Stimulated activated CD8-positive, alpha-beta memory T cell treated with anti-CD3 and anti-CD28 coated beads, Interleukin-12 subunit alpha, Interleukin-12 subunit beta, amount 100 ng/mL, for 24 hours (primary cell): ENCODE results near the gene TFAP2A.

Source experiments
- DNase-seq: peaks from one replicate; pipeline ENCODE4 v3.0.0-alpha.2; 2020; ENCODE audit errors: extremely low read depth

Gene TFAP2A

DNA sequence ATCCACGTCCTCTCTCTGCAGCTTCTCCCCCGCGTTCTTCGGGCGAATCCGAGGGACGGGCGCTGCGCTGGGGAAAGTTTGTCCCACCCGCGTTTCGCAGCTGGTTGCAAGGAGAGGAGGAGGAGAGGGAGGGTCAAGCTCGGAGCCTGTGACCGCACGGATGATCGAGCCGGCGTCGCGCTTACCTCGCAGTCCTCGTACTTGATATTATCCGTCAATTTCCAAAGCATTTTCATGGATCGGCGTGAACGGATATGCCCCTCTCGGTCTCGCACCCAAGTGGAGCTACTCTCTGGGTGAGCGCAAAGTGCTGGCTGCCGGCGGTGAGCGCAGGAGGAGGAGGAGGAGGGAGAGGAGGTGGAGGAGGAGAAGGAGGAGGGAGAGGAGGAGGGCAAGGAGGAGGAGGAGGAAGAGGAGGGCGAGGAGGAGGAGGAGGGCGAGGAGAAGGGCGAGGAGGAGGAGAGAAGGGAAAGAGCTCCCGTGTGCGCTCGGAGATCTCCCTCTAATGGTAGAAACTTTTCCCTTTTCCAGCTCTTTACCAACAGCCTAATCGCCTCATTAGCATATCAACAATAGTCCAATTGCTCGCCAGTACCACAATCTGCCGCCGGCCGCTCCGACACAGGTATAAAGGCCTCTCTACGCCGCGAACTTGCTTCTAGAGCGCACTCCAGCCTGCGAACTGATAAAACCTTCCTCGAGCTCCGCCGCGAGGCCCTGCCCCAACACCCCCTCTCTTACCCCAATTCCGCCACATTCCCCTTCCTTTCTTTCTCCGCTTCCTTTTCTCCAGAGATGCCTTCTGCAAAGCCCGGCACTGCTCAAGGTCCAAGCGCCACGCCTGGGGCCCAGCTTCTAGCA is at the start of gene TFAP2A:
TFAP2A (minus strand) TSS at position 319 of the 861 bp plus-strand sequence; CDS start at position 236, 83 bp downstream.
- no peak for DNase-seq

DNA sequence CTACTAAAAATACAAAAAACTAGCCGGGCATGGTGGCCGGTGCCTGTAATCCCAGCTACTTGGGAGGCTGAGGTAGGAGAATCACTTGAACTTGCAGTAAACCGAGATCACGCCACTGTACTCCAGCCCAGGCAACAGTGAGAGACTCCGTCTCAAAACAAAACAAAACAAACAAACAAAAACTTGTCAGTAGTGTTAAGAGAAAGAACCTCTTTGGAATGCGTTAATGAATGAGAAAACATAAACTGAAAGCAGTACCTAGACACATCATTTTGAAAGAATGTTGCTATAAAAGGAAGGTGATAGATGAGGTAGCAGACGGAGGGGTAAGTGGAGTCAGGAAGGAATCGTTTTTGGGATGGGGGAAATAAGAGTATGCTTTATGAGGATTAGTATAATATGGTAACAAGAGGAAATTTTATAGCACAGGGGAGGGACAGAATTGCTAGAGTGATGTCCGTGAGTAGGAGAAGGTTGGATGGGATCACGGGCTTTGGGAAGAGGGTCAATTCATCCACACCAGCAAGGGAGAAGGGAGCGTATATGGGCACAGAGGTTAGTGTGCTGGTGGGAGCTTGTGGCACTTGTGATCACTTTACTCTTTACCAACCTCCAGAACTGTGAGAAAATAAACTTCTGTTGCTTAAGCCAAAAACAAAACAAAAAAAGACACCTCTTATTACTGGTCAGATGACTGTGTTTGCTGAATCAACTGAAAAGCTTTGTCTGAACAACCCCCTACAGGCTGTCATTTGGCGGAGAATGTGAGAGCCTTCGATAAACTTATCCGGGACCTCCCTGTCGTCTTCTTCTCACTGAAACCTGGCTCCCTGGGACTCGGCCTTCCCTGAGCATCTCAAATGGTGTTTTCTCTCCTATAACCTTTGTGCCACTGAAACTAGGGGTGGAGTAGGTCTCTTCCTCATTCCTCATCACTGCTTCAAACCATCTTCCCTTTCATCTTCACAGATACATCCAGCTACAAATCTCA is 48.9 kb upstream of the TFAP2A start:
- no peak for DNase-seq

DNA sequence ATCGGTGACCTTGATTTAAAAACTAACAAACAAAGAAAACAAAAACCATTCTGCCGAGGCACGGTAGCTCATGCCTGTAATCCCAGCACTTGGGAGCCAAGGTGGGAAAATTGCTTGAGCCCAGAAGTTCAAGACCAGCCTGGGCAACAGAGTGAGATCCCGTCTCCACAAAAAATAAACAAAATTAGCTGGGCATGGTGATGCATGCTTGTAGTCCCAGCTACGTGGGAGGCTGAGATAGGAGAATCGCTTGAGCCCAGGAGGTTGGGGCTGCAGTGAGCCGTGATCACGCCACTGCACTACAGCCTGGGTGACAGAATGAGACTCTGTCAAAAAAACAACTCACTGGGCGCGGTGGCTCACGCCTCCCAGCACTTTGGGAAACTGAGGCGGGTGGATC is 48.2 kb upstream of the TFAP2A start:
- no peak for DNase-seq

DNA sequence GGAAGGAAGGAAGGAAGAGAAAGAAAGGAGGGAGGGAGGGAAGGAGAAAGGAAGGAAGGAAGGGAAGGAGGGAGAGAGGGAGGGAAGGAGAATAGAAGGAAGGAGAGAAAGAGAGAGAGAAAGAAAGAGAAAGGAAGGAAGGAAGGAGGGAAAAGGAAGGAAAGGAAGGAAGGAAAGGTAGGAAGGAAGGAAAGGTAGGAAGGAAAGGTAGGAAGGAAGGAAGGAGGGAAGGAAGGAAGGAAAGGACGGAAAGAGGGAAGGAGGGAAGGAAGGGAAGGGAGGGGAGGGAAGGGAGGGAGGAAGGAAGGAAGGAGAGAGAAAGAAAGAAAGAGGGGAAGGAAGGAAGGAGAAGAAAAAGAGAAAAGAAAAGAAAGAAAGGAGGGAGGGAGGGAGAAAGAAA is 47.0 kb upstream of the TFAP2A start:
- DNase-seq, result no peak

DNA sequence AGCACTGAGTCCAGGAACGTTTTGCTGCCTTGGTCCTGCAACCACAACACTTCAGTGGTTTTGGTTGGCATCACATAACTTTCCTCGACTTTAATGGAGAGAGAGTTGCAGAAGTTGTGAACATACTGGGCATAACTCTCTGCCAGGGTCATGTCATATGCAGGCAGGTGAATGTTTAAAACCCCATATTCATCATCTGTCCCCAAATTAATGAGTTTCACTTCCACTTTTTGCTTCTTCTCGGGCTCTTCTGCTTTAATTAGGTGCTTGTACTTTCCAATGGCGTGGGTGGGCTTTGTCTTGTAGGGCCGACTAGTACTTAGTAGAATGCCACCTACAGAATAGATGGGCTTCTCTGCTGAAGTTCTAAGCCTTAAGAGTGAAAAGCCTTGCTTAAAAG is 45.2 kb upstream of the TFAP2A start:
- no peak for DNase-seq

DNA sequence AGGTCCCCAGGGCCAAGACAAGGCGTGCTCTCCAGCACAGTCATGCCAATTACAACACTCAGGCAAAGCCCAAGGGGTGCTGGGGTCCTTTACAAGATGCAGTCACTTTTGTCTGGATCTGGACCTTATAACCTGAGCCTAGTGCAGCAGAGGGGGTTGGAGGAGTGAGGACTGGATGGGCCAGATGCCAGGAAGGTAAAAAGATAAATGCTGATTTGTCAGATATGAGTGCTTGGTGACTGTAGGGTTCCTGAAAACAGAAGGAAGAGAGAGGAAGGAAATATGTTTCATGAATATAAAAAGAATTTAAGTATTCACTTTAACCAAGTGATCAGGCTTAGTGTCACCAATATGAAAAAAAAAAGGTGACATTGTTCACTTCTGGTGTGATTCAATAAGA is 43.4 kb upstream of the TFAP2A start:
- DNase-seq, result no peak

DNA sequence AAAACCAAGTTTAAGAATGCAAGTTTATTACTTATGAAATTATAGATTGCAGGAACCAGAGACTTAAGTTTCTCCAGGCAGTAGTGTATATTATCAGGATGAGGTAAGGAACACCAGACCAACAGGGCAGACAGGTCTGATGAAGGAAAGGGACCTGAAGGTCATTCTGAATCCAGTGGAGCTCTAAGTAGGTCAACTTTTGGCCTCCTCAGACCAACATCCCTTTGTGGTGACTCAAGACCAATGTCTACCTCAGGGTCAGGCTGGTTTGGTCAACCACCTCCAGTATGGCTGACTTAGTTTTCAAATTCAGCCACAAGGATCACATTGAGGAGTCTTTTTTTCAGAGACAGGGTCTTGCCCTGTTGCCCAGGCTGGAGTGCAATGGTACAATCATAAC is 38.7 kb upstream of the TFAP2A start:
- no peak for DNase-seq

DNA sequence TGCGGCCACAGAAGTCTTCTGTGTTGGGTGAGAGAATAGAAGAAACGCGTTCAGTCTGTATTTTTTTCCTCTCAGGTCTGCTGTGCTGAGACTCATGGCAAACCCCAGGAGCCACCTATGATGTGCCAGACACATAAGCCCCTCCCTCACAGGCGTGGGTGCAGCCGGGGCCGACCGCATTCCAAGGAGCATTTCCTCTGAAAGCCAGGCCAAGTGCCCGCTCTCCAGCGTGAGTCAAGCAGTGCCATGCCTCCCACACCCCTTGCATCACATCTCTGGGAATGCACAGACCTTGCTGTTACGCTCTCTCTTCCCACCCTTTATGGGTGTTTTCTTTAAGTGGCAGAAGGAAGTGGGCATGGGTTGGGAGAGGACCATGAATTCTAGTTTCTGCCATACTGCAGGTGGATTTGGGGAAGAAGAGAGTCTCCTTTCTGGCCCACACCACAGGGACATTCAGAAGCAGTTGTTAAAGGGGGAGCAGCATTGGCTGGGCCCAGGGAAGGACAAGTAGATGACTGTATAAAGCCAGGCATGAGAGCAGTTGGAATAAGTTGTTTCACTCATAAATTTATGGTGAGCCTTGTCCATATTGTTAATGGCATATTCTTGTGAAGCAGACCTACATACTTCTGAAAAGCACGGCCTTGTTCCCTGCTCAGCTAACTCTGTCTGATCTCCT is 37.1 kb upstream of the TFAP2A start:
- DNase-seq, result no peak

DNA sequence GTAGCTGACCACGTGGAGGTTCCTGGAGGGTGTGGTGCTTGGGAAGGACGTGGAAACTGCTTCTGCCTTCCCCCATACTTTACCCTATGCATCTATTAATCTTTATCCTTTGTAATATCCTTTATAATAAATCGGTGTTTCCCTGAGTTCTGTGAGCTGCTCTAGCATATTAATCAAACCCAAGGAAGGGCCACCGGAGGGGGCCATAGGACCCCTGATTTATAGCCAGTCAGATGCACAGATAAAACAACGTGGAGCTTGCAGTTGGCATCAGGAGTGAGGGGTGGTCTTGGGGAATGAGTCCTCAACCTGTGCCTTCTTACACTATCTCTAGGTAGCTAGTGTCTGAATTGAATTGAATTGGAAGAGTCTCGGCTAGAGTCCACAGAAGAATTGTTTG is 36.5 kb upstream of the TFAP2A start:
- DNase-seq, result no peak

DNA sequence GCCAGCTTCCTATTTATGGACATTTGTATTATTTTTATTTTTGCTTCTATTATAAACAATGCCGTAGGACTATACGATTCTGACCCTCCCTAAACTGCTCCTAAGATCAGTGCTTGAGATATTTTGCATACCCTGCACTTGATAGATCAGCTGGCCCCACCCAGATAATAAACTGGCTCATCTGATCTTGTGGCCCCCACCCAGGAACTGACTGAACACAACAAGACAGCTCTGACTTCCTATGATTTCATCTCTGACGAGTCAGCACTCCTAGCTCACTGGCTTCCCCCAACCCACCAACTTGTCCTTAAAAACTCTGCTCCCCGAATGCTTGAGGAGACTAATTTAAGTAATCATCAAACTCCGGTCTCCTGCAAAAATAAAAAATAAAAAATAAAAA is 34.9 kb upstream of the TFAP2A start:
- no peak for DNase-seq

DNA sequence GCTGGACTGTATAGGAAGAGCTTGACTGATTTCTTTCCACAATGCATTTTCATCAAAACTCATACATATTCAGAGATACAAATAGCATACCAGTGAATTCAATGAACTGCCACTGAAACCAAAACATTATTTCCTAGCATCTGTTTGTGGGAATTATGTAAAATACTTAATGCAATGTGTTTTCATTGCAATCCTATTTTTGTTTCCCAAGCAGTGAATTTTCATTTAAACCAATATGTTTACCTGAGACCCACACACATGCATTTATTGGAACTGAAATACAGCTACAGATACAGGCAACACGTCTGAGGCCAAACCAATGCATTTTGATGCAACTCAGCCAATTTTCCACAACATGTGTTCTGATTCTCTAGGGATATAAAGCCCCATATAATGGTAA is 33.2 kb upstream of the TFAP2A start:
- no peak for DNase-seq

DNA sequence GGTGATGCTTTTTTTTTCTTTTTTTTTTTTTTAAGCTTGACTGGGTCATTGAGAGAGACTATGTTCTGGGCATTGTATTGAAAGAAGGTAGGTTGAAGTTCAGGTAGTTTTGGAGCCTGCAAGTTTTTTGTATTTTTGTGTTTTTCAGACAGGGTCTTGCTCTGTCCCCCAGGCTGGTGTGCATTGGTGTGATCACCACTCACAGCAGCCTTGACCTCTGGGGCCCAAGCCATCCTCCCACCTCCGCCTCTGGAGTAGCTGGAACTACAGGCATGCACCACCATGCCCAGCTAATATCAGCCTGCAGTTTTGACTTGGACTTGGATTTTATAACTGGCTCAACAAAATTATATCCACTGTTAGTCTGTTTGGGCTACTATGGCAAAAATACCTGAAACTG is 31.7 kb upstream of the TFAP2A start:
- DNase-seq, result no peak

DNA sequence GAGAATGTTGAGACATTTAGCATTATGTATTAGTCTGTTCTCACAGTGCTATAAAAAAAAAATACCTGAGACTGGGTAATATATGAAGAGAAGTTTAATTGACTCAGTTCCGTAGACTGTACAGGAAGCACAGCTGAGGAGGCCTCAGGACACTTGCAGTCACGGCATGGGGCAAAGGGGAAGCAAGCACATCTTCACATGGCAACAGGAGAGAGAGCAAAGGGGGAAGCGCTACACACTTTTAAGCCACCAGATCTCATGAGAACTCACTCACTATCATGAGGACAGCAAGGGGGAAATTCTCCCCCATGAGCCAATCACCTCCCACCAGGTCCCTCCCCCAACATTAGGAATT is 26.8 kb upstream of the TFAP2A start:
- DNase-seq, result no peak

DNA sequence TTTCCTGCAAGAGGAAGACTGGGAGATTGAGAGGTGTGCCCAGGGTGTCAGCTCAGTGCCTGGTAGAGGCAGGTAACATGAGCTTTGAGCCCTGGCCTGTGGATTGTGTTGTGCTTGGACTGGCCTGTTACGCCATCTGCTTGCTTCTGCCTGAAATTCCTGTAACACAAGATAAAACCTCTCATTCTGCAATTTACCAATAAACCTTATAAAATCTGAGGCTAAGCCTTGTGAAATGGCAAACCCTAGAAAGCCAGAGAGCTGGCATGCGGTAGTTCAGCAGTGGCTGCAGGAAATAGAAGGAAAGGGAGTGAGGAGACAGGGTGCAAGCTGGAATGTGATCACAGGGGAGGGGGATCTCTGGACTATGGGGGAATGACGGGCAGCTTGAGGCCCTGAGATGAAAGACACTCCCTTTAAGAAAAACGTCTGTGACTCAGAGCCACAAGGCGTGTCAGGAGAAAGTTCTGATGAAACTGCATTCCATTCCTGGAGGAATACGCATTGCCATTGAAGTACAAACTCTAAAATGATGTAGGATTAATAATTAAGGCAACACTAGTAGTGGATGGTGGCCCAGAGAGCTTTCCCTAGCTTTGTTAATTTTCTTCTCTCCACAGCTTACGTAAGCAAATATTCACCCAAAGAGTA is 26.3 kb upstream of the TFAP2A start:
- DNase-seq, result no peak

DNA sequence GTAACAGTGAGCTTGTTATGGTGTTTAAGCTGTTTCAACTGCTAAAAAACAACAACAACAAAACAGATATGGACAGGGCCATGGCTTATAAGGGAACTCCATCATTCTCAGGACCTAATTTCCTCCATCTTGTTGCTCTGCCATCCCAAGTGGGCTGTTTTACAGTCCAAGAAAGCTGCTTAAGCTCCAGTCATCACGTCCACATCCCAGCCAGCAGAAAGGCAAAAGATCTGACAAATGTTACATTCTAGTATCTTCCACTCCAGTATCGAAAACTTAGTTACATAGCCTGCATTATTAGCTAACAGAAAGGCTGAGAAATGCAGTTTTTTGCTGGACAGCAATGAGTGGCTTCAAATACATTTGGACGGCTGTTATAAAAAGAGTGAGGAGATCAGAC is 23.0 kb upstream of the TFAP2A start:
- no peak for DNase-seq

DNA sequence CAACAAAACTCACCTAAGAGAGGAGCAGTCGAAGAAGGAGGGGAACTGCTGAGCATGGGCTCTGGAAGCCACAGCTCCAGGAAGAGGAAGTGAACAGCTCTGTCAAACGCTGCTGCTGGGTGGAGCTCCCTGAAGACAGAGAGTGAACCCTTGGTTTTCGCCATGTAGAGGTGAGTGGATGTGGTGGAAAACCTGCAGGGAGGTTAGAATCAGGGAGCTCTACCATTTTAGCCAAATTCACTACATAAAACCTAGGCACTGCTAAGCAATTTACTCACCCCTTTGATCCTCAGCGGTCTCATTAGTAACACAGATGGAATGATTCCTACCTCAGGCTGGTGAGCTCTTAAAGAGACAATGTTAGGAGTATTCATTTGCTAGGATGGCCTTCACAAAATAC is 19.4 kb upstream of the TFAP2A start:
- DNase-seq, result no peak

DNA sequence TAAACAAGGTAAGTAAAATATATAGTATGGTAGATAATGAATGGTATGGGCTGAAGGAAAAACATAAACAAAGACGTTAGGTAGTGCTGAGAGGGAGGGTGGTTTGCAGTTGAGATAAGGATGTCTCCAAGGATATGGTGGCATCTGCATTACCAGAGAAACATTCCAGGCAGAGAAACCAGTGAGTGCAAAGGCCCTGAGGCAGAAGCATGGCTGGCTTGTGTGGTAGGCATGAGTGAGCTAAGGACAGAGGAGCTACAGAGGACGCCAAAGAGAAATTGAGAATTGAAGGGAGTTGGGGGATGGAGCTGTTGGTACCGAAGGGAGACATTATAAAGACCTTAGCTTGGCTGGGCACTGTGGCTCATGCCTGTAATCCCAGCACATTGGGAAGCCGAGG is 18.4 kb upstream of the TFAP2A start:
- no peak for DNase-seq

DNA sequence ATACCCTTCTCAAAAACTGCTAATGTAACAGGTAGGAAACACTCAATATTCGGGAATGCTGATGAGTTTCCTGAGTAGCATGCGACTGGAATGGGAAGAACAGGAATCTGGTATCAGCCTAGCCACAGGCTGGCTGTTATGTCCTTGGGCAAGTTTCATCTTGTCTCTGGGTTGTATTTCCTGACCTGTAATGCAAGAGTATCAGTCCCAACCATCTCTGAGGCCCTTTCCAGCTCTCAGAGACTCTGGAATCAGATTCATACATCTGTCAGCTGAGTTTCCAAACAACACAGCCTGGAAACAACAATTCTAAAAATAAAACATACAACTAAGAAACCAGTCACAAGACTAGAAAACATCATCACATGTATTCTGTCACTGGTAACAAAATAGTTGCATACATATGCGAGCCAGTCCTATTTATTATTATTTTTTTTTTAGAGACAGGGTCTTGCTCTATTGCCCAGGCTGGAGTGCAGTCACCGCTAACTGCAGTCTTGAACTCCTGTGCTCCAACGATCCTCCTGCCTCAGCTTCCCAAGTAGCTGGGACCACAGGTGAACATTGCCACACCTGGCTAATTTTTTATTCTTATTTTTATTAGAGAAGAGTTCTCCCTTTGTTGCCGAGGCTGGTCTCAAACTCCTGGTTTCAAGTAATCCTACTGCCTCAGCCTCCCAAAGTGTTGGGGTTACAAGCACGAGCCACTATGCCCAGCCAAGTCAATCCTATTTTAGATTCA is 16.7 kb upstream of the TFAP2A start:
- DNase-seq, result no peak

DNA sequence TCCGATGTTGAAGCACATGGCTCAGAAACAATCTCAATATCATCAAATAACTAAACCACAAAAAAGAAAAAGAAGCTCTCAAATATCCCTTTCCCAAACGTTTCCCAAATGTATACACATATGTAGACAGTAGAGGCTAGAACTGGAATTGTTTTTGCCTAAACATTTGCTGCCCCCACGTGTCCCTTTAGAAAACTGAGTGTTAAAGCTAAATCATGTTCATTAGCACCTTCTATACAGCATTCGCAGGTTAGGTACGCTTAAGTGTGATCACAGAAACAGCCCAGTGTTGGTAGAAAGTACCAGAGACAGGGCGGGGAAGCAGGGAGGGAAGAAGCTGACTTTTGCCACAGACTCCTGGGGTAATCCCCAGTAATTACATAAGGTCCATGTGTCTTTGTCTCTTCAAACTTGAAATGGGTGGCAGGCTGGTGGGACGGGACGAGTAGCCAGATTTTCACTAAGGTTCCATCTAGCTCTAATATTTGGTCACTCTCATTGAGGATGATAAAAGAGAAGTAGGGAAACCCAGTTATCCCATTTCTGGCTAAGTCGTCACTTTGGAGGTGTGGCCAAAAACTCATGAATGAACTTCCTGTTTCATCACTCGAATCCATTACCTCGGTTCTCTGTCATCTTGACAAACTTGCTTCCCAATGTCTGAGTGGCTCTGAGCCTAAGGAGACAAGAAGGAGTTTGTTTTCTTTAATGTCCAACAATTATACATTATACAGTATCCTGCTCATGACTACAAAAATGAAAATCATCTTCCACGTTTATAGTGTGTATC is 15.0 kb upstream of the TFAP2A start:
- DNase-seq, result no peak

DNA sequence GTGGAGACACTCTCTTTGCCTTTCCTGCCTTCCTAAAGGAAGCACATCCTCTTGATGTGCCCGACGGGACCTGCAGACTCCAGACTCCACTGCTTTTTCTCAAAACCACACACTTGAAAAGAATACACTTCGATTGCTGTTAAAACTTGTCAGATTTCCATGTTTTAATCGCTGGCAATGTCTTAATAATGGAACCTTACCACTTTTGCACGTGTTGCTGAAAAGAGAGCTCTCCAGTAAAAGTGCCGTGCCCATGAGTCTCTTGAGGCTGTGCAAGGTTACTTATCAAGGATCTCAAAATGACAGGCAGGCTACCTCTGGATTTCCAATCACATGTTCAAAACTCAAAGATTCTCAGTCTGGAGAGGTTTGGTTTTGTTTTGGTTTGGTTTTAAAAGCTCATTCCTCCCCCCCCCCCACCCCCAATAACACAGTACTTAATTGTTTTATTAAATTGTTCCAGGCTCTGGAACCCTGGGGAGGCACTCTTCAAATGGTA is 12.0 kb upstream of the TFAP2A start:
- no peak for DNase-seq
